ENCODE measurements around the gene KIAA1217.

GRCh38 chr10:24432478-24433416, 223.8 kb downstream of the KIAA1217 start:
- TF ChIP-seq CTCF (IDR thresholded peaks at IDR 0.05; ENCODE audit: low read depth, low read length, poor library complexity, severe bottlenecking) (no peak), EZH2phosphoT487 (IDR thresholded peaks at IDR 0.05; ENCODE audit: borderline replicate concordance, low read length) (no peak)
